ENCODE measurements around the gene NPW.
A peak's percentile ranks its signal among the peaks of the same experiment; 100 is the strongest.
"Not testable (repeated sequence)": the region's sequence is repeated elsewhere in the genome, so short reads cannot be mapped to it uniquely, and the experiment has no call there.

The NPW gene

GRCh38 chr16:2023092-2024031, 3.8 kb downstream of the NPW start:
- peak; percentile 70 for DNase-seq

GRCh38 chr16:2024032-2024420, 4.4 kb downstream of the NPW start:
- DNase-seq, result no peak

GRCh38 chr16:2025251-2025650, 5.7 kb downstream of the NPW start:
- DNase-seq, result no peak

GRCh38 chr16:2025878-2026460, 6.4 kb downstream of the NPW start:
- DNase-seq, result no peak

GRCh38 chr16:2026461-2027023, 7.0 kb downstream of the NPW start, which contains the start of gene NHERF2:
Gene NHERF2, plus strand, starts transcription at chr16:2026902. Its CDS starts 104 bp downstream, at chr16:2027006.
- DNase-seq, result no peak

- no peak for DNase-seq
Measured at GRCh38 chr16:2027024-2028010, 7.7 kb downstream of the NPW start.

- DNase-seq, result no peak
Measured at GRCh38 chr16:2028146-2028545, 8.6 kb downstream of the NPW start.

- DNase-seq, result no peak
Measured at GRCh38 chr16:2028620-2029220, 9.1 kb downstream of the NPW start.

- DNase-seq, result no peak
Measured at GRCh38 chr16:2029350-2029749, 9.8 kb downstream of the NPW start.

GRCh38 chr16:2030036-2030435, 10.5 kb downstream of the NPW start:
- DNase-seq, result no peak

- no peak for DNase-seq
Measured at GRCh38 chr16:2031081-2031577, 11.5 kb downstream of the NPW start.

GRCh38 chr16:2032285-2033056, 12.9 kb downstream of the NPW start:
- DNase-seq, result no peak

GRCh38 chr16:2033057-2033908, 13.7 kb downstream of the NPW start:
- DNase-seq, result no peak

- not testable (repeated sequence) for DNase-seq
Measured at GRCh38 chr16:2033909-2034695, 14.5 kb downstream of the NPW start.

GRCh38 chr16:2034696-2035430, 15.3 kb downstream of the NPW start:
- no peak for DNase-seq

GRCh38 chr16:2035431-2036199, 16.0 kb downstream of the NPW start:
- DNase-seq, result peak; percentile 11

- no peak for DNase-seq
Measured at GRCh38 chr16:2036200-2036966, 16.8 kb downstream of the NPW start.
